HS-5 (cell line): Measurements from ENCODE around the gene KCNIP1.

Experiments
- DNase-seq: peaks from one replicate; pipeline ENCODE4 v3.0.0-alpha.2; 2012; ENCODE audit warnings: low read depth

Gene KCNIP1

DNA sequence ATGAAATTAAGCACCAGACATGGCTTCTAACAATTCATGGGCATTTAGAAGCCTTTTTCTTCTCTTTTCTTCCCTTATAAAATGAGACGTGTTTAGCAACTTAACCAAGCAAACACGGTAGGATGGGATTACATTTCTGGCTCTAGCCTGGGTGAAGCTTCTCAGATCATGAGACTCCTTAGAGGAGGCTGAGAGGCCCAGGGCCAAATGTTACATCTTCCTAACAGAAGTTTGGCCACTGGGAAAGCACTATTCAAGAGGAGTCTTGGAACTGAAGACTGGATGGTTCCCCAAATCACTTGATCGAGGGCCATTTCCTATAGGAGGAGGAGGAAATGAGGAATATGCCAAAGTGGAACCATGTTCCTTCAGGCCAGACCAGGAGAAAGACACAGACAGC is 281.6 kb downstream of the KCNIP1 start:
- DNase-seq = no peak
